NAMALWA (cell line): ENCODE results near the gene ASB15.

Experiments used
- DNase-seq: peaks from one replicate; pipeline ENCODE4 v3.0.0-alpha.2; 2015; ENCODE audit warnings: low spot score

ASB15 gene

DNA sequence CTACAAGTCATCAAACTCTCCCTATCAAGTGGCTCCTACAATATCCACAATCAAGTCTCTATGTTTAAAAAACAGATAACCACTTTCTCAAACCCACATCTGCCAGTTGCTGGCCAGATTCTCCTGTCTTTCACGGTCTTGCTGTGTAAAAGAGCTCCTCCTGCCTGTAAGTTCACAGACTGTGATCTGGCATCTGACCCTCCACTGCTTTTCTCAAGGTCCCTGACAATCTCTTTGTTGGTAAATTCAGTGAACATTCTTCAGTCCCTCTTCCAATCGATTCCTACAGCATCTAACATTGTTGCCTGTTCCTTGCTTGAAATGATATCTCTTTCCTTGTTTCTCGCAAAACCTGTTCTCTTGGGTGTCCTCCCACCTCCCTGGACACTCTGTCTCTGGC is 35.6 kb downstream of the ASB15 start:
- peak; percentile 19 for DNase-seq

DNA sequence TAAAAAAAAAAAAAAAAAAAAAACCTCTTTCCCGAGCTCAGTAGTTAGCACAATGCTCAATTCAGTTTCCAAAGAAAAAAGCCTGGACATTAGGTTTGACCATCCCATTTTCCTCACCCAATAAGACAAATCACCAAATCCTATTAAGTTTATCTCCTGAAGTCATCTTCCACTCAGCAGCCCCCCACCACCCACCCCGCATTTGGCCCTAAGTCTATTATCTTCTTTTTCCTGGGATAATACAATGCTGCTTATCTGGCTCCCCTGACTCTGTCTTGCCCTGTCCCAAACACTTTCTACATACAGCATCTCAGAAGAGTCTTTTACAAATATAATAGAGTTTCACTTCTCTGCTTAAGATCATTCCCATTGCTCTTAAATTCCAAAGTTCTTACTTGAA is 36.3 kb downstream of the ASB15 start:
- no peak for DNase-seq

DNA sequence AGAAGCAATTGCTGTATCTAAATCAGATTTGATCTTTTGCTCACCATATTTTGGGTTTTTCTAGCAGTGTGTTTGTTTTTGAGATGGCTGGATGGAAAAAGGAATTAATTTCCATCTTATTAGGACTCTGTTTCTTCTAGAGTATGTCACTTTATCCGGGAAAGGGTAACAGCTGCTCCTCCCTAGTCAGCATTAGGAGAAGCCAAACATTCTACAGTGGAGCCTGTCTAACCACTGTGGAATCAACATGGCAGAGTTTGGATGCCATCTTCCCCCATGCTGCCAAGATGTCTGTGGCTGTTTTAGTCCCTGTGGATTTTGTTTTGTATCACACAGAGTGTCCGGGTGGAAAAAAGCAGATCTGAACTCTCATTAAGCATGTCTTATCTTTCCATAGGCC is 38.0 kb downstream of the ASB15 start:
- no peak for DNase-seq

DNA sequence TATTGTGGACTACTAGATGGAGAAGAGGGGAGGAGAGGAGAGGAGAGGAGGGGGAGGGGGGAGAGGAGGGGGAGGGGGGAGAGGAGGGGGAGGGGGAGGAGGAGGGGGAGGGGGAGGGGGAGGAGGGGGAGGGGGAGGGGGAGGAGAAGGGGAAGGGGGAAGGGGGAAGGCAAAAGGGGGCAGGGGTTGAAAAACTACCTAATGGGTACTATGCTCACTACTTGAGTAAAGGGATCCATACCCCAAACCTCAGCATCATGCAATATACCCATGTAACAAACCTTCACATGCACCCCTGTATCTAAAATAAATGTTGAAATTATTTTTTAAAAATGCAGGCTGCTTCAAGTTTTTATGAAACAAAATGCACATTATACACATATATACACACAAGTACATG is 39.0 kb downstream of the ASB15 start:
- no peak for DNase-seq

DNA sequence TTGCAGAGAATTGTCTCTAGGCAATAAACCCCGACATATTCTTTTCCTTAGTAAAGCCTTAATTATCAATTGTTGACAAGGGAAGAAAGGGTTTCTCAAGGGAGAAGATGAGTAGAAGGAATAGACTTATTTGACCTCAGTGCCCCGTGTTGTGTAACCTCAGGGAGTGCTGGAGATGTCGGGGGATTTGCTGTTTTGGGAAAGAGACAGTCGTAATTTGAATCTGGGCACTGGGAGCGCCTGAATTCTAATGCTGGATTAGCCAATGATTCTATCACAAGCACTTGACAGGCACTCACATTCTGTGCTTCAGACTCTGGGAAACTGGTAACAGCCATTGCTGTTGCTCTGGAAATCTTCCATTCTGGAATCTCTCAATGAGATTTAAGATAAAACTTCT is 40.3 kb downstream of the ASB15 start:
- DNase-seq: no peak

DNA sequence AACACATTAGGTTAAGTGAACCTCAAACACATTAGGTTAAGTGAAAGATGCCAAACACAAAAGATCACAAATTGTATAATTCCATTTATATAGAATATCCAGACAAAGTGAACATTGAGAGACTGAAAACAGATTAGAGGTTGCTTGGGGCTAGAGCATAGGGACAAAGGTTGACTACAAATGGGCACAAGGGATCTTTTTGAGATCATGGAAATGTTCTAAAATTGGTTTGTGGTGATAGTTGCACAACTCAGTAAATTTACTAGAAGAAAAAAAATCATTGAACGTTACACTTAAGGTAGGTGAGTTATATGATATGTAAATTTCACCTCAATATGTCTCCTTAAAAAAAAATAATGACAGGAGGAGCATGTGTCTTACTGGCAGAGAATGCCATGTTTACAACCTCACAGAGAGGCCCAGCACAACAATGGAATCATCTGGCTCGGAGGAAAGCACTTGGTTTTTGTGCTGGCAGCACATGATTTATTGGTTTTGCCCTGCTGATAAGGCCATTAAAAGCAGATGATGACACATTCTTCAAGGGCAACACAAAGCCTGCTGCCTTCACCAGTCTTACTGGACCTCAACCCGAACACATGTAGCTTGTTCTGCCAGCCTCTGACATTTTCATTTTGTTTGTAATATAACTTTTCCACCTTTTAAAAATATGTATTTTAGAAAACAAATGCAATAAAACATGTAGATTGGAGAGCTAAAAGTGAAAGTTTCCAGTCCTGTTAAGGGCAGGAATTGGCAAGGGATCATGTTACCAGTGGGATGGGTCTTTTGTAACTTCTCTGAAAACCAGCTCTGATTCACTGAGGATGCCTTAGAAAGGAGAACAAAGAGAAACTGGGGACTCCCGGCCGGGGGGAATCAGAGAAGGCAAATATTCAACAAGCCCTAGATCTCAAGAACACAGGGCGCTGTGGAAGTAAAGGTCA is 42.1 kb downstream of the ASB15 start:
- no peak for DNase-seq

DNA sequence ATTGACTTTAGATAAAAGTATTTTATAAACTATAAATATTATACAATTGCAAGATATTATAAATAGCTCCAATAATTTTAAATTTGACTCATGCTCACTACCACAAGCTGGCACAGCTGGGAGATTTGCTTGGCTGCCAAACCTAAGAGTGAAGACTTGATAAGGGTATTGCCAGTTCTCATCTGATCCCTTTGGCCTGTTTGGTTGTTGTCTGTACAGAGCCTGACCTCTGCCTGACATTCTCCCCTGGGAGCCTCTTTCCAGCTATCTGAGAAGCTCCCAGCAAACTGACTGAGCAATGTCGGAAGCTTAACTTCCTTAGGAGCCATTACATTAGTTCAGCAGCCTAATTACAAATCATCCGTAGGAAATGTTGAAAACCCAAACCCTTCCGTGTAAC is 43.9 kb downstream of the ASB15 start:
- no peak for DNase-seq

DNA sequence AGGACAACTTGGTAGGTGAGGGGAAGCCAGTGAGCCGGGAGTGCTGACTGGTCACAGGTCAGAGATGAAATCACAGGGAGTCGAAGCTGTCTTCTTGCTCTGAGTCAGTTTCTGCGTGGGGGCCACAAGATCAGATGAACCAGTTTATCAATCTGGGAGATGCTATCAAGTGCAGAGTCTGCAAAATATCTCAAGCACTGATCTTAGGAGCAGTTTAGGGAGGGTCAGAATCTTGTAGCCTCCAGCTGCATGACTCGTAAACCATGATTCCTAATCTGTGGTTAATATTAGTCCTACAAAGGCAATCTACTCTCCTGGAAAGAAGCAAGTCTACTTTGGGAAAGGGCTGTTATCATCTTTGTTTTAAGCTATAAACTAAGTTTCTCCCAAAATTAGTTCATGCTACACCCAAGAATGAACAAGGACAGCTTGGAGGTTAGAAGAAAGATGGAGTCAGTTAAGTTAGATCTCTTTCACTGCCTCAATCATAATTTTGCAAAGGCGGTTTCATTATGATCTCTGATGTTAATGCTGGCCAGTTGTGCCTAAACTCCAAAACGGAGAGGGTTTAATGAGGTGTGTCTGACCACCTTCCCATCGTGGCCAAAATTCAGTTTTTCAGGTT is 45.6 kb downstream of the ASB15 start:
- DNase-seq: no peak

DNA sequence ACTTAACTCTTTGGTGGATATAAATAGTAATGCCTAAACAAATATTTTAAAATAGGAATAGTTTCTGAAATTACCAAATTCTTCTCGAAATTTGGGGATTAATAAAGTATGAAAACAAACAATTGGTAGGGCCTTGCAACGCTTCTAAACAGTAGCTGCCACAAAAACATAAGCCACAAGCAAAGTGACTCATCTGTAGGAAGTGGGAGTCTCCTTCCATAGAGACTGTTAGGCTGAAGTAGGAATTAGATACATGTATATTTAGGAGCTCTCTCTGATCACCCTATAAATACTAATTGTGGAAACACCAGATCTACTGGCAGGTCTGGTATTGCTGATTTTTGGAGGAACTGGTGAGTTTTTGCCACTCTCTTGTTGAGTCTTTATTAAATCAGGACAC is 48.3 kb downstream of the ASB15 start:
- DNase-seq: no peak

DNA sequence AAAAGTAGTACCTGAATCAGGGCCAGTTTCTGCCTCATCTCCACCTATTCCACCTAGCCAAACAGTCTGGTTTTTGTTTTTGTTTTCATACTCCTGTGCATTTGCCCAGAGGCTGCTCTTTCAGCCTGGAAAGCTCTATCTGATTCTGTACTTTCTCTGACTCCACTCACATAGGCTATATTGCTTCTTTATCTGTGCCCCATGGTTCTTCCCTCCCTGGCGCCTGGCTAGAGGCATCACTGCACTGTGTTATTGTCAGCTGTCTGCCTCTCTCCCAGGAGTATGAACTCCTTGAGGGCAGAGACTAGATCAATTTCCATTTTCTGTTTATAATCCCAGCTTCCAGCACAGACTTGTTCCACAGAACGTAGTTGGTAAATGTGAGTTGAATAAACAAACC is 49.0 kb downstream of the ASB15 start:
- DNase-seq: no peak

DNA sequence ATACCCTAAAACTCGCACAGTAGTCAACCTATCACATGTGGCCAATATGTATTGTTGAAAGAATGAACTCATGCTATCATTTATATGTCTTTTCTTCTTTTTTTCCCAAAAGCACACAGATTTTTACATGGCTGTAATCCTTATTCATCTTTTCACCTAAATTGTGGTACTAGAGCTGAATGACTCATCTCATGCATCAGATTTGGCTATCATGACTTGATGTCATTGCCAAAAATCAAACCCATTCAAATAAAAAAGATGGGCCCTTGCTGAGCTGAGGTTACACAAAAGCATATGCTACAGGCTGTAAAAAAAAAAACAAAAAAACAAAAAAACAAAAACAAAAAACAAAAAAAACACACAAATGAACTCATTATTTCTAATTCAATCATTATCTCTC is 50.8 kb downstream of the ASB15 start:
- no peak for DNase-seq

DNA sequence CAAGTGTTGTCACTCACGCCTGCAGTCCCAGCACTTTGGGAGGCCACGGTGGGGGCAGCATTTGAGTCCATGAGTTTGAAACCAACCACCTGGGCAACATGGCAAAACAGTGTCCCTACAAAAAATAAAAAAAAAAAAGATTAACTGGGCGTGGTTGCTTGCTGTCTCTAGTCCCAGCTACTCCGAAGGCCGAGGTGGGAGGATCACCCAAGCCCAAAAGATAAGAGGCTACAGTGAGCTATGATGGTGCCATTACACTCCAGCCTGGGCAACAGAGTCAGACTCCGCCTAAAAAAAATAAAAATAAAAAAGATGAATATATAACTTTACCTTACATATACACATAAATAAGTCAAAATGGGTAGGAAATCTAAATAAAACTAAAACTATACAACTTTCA is 51.5 kb downstream of the ASB15 start:
- no peak for DNase-seq

DNA sequence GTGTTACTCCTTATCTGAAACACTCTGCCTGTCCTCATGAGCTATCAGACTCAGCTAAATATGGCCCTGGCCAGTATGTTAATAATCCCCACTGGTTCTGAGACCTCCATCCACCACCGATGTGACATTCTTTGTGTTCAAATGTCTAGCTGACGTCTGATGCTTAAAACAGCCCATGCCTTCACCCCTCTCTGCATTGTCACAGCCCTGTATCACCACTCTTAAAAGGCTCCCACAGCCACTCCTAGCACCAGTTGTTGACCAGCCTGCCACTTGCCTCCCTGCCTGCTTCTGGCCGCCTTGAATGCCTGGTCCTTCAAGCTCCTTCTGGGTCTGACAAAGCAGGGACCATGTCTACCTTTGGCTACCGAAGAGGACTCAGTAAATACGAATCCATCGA is 54.0 kb downstream of the ASB15 start, which contains the start of gene LMOD2:
Gene LMOD2 (plus strand): TSS at position 253 of the 400 bp plus-strand sequence. CDS start 98 bp downstream, at position 351.
- DNase-seq: no peak

DNA sequence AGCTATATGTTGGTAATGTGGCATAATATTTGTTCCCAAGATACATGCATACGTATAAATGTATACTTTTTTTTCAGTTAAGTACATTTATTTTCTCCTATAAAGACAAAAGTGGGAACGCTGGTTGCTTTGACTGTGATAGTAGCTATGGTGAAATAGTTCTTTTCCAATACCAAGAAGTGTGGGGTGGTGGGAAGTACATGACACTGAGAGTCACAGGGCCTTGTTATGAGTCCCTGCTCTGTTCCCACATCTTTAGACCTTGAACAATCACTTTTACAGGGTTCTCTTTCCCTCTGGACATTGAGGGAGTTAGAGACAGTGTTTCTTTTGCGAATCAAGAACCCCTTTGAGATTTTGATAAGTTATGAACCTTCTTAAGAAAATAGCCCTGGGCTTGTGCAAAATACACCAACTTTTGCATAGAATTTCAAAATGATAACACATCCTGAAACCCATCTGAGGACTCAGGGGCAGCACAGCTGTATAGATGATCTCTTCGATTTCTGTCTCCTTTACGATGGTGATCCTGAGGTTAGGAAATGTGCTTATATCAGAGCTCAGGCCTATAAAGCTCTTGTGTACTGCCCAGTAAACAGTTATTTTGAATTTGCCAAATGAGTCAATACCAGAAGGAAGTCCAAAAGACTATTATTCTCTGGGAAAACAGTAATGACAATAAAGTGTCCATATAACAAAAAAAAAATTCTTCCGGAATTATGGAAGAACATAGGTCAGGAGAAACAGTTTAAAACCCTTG is 55.1 kb downstream of the ASB15 start:
- no peak for DNase-seq

DNA sequence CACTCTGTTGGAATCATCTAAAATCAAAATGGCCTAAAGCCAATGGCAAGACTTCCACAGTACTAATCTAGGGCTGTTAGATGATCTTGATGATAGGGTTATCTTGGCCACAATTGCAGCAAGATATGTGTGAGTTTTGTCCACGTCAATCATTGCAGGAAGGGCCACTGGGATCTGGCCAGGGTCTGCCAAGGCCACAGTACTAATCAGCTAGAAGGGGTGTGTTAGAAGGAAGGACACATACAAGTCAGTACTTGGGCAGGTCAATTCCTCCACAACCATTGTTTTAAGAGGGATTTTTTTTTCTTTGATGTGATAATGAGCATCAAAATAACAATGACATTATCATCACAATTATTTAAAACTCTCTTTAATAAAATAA is 55.7 kb downstream of the ASB15 start:
- no peak for DNase-seq

DNA sequence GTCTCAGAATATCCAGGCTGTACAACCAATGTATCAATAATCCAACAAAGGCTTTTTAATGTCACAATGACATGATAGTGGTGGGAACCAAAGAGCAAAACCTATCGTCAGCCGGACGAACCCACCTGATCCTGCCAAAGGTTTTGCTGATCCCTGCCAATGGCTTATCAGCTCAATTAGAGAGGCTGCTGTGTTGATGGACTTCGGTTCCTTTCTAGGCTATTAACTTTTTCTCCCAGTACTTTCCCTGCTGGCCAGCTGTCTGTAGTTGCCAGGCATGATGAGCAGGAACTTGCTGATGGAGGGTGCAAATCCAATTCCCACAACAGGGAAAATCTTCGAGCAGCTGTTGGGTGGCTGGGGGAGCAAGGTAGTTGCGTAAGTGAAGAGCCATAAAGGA is 56.4 kb downstream of the ASB15 start:
- DNase-seq: no peak

DNA sequence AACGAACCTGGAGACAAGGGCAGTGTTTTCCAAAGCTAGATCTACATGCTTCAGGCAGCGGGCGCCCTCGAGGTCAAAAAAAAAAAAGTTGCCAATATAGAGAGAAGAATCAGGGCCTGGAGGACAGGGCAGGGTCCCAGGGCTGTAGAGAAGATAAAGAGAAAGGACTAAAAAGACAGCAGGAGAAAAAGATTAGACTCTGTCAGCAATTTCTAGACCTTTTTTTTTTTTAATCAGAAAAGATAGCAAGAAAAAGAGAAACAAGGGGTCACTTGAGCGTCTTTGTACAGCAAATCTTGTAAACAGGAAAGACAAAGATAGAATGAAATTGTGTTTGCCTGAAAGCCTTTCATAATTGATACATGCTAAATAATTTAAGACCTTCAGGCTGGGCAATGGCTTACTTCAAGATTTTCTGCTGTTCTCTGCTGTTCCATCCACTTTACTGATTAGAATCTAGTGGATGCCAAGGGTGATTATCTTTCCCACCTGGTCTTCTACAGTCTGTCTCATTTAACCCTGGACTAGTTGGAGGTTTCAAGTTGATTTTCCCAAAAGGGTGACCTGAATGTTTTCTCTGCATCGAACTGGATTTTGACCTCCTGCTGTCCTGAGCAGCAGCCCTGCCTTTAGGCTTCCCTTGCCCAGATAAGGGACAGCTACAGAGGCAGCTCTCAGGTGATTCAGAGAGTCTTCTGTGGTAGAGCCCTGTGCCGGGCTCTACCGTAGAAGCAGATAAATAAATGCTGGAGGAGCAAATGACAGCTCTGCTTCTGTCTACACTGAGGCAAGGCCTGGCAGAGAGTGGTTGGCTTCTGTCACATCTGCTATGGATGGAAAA is 59.1 kb downstream of the ASB15 start:
- no peak for DNase-seq

DNA sequence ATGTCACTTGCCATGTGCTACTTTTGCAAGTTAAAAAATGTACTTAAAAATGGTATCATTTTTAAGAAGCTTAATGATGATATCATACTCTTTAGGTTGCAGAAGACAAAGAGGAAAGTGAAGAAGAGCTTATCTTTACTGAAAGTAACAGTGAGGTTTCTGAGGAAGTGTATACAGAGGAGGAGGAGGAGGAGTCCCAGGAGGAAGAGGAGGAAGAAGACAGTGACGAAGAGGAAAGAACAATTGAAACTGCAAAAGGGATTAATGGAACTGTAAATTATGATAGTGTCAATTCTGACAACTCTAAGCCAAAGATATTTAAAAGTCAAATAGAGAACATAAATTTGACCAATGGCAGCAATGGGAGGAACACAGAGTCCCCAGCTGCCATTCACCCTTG is 60.1 kb downstream of the ASB15 start:
- no peak for DNase-seq

DNA sequence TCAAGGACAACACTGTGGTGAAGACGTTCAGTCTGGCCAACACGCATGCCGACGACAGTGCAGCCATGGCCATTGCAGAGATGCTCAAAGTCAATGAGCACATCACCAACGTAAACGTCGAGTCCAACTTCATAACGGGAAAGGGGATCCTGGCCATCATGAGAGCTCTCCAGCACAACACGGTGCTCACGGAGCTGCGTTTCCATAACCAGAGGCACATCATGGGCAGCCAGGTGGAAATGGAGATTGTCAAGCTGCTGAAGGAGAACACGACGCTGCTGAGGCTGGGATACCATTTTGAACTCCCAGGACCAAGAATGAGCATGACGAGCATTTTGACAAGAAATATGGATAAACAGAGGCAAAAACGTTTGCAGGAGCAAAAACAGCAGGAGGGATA is 60.7 kb downstream of the ASB15 start:
- DNase-seq: no peak

DNA sequence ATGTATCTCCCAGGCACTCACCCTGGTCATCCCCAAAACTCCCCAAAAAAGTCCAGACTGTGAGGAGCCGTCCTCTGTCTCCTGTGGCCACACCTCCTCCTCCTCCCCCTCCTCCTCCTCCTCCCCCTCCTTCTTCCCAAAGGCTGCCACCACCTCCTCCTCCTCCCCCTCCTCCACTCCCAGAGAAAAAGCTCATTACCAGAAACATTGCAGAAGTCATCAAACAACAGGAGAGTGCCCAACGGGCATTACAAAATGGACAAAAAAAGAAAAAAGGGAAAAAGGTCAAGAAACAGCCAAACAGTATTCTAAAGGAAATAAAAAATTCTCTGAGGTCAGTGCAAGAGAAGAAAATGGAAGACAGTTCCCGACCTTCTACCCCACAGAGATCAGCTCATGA is 61.1 kb downstream of the ASB15 start:
- no peak for DNase-seq

DNA sequence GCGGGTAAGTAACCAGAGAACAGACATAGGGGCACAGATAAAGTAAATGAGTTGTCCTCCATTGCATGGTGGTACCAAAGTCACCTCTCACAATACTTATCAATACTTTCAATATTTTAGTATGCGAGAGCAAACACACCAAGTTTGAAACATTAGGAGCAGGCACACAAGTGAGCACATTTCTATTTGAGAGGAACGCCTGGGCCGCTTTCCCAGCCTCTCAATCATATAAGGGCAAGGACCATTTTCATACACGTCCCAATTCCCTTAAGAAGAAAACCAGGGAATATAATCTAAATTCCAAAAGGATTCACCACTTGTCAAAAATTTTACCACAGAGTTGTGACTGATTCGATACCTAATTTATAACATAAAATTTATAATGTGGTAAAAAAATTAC is 61.6 kb downstream of the ASB15 start:
- DNase-seq: no peak

DNA sequence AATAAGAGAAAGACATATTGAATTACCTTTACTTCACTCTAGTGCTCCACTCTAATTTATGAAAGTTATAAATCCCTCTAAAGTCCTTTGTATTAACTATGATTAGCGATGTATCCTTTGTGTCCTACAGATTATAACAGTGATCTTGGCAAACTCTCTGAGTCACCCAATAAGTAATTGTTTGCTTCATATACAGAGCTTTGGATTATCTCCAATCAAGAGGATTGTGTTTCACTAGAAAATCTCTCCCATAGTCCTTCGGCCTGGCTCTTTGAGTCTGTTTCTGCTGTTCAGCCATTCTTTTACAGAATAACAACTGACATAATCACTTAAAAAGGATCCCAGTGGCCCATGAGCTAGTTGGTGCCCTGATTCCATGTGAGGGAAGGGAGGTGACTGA is 63.5 kb downstream of the ASB15 start:
- DNase-seq: no peak
